ENCODE data around the gene PHF20.
A peak's percentile ranks its signal among the peaks of the same experiment; 100 is the strongest.
"Not testable (repeated sequence)": the region's sequence is repeated elsewhere in the genome, so short reads cannot be mapped to it uniquely, and the experiment has no call there.

PHF20 gene

DNA sequence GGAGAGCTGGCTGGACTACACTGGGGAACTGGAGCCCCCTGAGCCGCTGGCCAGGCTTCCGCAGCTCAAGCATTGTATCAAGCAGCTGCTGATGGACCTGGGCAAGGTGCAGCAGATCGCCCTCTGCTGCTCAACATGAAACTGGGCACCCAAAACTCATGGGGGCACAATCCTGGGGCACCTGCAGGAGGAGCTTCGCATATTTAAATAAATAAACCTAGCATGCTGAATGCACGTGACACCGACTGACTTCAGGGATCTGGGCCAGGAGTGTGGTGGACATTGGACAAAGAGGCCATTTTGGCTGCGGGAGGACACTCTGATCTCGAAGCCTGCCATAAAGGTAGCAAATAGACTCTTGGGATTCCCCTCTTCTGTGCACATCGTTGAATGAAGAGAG, 175.7 kb downstream of the PHF20 start:
- H3K27ac ChIP-seq (ENCODE audit: low read depth in 2 of 2, low read length in 2 of 2): no peak overlapping the region
- H3K36me3 ChIP-seq (ENCODE audit: control insufficient read depth in 2 of 2, insufficient read depth in 2 of 2, low read length in 2 of 2): peaks cover 13 to 22% of the 10 kb centered on the region in 2 donors
- H3K27me3 ChIP-seq (ENCODE audit: control insufficient read depth in 2 of 2, insufficient read depth in 2 of 2, low read length in 2 of 2): no peaks in the 10 kb centered on the region
- peaks cover 4 to 8% of the 10 kb centered on the region in 2 donors for H3K4me1 ChIP-seq (ENCODE audit: control insufficient read depth in 2 of 2, insufficient read depth in 2 of 2, low read length in 2 of 2)
- no peak overlapping the region for H3K9ac ChIP-seq (ENCODE audit: low read depth in 1 of 2, low read length in 2 of 2)
- H3K9me3 ChIP-seq (ENCODE audit: control insufficient read depth in 2 of 2, low read length in 2 of 2): no peaks in the 10 kb centered on the region
- no peak overlapping the region for H3K4me3 ChIP-seq (ENCODE audit: low read length in 2 of 2)

DNA sequence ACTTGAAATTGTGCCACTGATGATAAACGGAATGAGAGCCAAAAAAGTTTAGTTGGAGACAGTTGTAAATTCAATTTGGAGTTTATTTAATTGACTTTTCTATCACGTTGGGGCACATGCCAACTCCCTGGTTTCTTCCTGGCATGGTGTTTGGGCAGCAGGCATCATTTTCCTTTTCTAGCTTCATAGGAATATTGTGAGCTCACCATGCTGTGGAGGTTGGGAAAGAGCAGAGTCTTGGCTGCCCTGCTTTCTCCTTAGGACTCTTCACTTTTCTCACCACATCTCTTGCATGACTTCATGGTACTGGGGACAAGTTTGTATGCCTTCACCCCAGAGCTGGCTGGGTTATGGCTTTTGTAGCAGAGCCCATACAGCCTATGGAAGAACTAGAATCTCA, 176.1 kb downstream of the PHF20 start:
- no peaks in the 10 kb centered on the region for H3K27me3 ChIP-seq (ENCODE audit: control insufficient read depth in 2 of 2, insufficient read depth in 2 of 2, low read length in 2 of 2)
- H3K27ac ChIP-seq (ENCODE audit: low read depth in 2 of 2, low read length in 2 of 2): no peak overlapping the region
- no peak overlapping the region for H3K4me3 ChIP-seq (ENCODE audit: low read length in 2 of 2)
- no peaks in the 10 kb centered on the region for H3K9me3 ChIP-seq (ENCODE audit: control insufficient read depth in 2 of 2, low read length in 2 of 2)
- no peak overlapping the region for H3K9ac ChIP-seq (ENCODE audit: low read depth in 1 of 2, low read length in 2 of 2)
- H3K36me3 ChIP-seq (ENCODE audit: control insufficient read depth in 2 of 2, insufficient read depth in 2 of 2, low read length in 2 of 2): peaks cover 13 to 22% of the 10 kb centered on the region in 2 donors
- H3K4me1 ChIP-seq (ENCODE audit: control insufficient read depth in 2 of 2, insufficient read depth in 2 of 2, low read length in 2 of 2): peaks cover 9 to 13% of the 10 kb centered on the region in 2 donors

DNA sequence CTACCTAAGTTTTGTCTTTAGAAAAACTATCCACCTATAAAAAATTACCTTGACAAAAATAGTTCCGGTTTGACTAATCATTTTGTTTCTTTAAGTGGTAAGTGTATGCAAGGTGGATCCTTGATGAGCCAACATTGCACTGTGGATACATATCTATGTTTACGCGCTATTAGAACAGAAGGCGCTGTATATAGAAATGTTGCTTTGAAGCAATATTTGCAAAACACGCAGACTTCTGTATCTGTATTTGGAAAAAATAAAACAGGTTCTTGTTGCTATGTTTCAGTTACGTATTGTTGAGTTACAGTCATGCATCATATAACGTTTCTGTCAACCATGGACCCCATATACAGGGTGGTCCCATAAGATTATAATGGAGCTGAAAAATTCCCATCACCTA, 178.3 kb downstream of the PHF20 start:
- H3K9ac ChIP-seq (ENCODE audit: low read depth in 1 of 2, low read length in 2 of 2): no peak overlapping the region
- peaks cover 14 to 19% of the 10 kb centered on the region in 2 donors for H3K4me1 ChIP-seq (ENCODE audit: control insufficient read depth in 2 of 2, insufficient read depth in 2 of 2, low read length in 2 of 2)
- no peaks in the 10 kb centered on the region for H3K9me3 ChIP-seq (ENCODE audit: control insufficient read depth in 2 of 2, low read length in 2 of 2)
- H3K27me3 ChIP-seq (ENCODE audit: control insufficient read depth in 2 of 2, insufficient read depth in 2 of 2, low read length in 2 of 2): no peaks in the 10 kb centered on the region
- H3K4me3 ChIP-seq (ENCODE audit: low read length in 2 of 2): no peak overlapping the region
- peaks cover 6 to 12% of the 10 kb centered on the region in 2 donors for H3K36me3 ChIP-seq (ENCODE audit: control insufficient read depth in 2 of 2, insufficient read depth in 2 of 2, low read length in 2 of 2)
- H3K27ac ChIP-seq (ENCODE audit: low read depth in 2 of 2, low read length in 2 of 2): no peak overlapping the region

DNA sequence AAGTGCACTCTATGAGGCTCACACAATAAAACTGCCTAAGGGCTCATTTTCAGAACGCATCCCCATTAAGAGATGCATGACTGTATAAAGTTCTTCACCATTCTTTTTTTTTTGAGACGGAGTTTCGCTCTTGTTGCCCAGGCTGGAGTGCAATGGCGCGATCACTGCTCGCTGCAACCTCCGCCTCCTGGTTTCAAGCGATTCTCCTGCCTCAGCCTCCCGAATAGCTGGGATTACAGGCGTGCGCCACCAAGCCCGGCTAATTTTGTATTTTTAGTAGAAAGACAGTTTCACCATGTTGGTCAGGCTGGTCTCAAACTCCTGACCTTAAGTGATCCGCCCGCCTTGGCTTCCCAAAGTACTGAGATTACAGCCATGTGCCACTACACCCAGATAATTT, 180.3 kb downstream of the PHF20 start:
- H3K9ac ChIP-seq (ENCODE audit: low read depth in 1 of 2, low read length in 2 of 2): not testable (repeated sequence)

DNA sequence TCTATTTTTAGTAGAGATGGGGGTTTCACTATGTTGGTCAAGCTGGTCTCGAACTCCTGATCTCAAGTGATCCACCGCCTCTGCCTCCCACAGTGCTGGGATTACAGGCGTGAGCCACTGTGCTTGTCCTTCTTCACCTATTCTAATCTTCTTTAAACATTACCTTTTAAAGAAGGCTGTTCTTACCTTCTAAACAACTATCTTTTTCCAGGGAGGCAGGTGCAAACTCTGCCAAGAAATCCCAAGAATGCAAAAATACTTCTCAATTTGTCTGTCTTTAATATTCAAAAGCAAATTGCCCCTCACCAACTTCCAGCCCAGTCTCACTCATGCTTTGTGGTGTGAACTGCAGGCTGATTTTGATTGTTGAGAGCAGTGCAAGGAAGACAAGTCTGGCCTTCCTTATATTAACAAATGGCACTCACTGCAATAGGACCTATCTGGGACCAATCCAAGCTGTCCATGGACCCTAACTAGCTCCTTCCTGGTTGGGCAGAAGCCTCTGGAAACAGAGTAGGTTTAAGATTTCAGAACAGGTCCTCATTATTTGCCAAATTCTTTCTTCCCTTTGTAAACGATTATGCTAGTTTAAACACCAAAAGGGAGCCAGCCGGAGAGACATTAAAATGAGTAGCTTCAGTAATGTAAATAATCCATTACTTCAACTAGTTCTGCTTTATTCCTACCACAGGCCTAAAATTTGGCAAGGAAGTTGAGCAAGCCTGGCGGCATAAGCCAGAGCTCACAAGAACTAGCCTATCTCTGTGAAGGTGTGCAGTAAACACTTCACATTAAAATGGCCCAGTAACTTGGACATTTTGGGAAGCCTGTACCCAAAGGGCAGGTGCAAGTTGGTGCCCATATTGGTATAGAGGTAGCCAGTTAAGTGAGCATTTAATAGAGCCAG, 180.9 kb downstream of the PHF20 start:
- Histone ChIP-seq H3K4me1 (ENCODE audit: control insufficient read depth in 2 of 2, insufficient read depth in 2 of 2, low read length in 2 of 2) (peaks cover 19 to 24% of the 10 kb centered on the region in 2 donors), H3K9ac (ENCODE audit: low read depth in 1 of 2, low read length in 2 of 2) (peak overlapping the region; percentile 97 to 100), H3K27ac (ENCODE audit: low read depth in 2 of 2, low read length in 2 of 2) (peak overlapping the region; percentile 99), H3K4me3 (ENCODE audit: low read length in 2 of 2) (peak overlapping the region; percentile 96), H3K36me3 (ENCODE audit: control insufficient read depth in 2 of 2, insufficient read depth in 2 of 2, low read length in 2 of 2) (peaks cover under 1 to 3% of the 10 kb centered on the region in 2 donors), H3K27me3 (ENCODE audit: control insufficient read depth in 2 of 2, insufficient read depth in 2 of 2, low read length in 2 of 2) (no peaks in the 10 kb centered on the region), H3K9me3 (ENCODE audit: control insufficient read depth in 2 of 2, low read length in 2 of 2) (no peaks in the 10 kb centered on the region)

More for the DNA sequence above, 180.3 kb downstream of the PHF20 start:
- H3K27ac ChIP-seq (ENCODE audit: low read depth in 2 of 2, low read length in 2 of 2); H3K27me3 ChIP-seq (ENCODE audit: control insufficient read depth in 2 of 2, insufficient read depth in 2 of 2, low read length in 2 of 2); H3K4me3 ChIP-seq (ENCODE audit: low read length in 2 of 2); H3K36me3 ChIP-seq (ENCODE audit: control insufficient read depth in 2 of 2, insufficient read depth in 2 of 2, low read length in 2 of 2); H3K9me3 ChIP-seq (ENCODE audit: control insufficient read depth in 2 of 2, low read length in 2 of 2): not testable (repeated sequence)
- H3K4me1 ChIP-seq (ENCODE audit: control insufficient read depth in 2 of 2, insufficient read depth in 2 of 2, low read length in 2 of 2): peaks cover 19 to 24% of the 10 kb centered on the region in 2 donors

DNA sequence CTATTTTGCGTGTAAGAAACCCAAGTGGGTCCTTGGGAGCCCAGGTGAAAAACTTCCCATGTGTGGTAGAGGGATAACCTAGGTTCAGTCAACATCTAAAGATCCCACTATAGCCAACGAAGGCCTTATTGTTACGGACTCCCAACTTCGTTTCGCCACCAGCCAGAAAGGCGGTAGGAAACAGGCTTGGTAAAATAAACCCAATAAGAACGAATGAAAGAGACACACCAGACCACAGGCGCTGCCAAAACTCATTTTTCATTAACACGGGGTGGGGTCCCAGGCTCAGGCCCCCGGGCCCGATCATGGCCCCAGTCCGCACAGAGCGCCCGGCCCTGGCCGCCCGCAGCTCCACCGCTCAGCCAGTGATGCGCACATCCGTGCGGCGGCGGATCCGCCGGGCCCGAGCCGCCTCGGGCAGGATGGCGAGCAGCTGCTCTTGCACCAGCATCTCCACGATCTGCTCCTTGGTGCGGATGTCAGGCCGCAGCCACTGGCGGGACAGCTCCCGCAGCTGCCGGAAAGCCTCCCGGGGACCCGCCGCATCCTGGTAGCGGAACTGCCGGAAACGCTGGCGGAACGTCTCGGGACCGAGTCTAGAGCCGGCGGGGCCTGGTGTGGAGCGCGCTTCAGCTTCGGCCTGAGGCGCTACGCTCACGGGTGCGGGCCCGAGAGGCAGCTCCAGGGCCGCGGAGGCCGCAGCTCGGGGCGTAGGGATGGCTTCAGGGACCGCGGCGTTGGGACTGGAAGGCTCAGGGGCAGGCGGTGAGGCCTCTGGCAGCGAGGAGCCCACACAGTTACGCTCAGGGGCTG, 181.8 kb downstream of the PHF20 start:
- no peaks in the 10 kb centered on the region for H3K9me3 ChIP-seq (ENCODE audit: control insufficient read depth in 2 of 2, low read length in 2 of 2)
- H3K27ac ChIP-seq (ENCODE audit: low read depth in 2 of 2, low read length in 2 of 2): peak overlapping the region; percentile 99
- H3K4me3 ChIP-seq (ENCODE audit: low read length in 2 of 2): peak overlapping the region; percentile 96
- H3K4me1 ChIP-seq (ENCODE audit: control insufficient read depth in 2 of 2, insufficient read depth in 2 of 2, low read length in 2 of 2): peaks cover 19 to 24% of the 10 kb centered on the region in 2 donors
- H3K9ac ChIP-seq (ENCODE audit: low read depth in 1 of 2, low read length in 2 of 2): peak overlapping the region; percentile 97 to 100
- H3K27me3 ChIP-seq (ENCODE audit: control insufficient read depth in 2 of 2, insufficient read depth in 2 of 2, low read length in 2 of 2): no peaks in the 10 kb centered on the region
- H3K36me3 ChIP-seq (ENCODE audit: control insufficient read depth in 2 of 2, insufficient read depth in 2 of 2, low read length in 2 of 2): no peaks in the 10 kb centered on the region

DNA sequence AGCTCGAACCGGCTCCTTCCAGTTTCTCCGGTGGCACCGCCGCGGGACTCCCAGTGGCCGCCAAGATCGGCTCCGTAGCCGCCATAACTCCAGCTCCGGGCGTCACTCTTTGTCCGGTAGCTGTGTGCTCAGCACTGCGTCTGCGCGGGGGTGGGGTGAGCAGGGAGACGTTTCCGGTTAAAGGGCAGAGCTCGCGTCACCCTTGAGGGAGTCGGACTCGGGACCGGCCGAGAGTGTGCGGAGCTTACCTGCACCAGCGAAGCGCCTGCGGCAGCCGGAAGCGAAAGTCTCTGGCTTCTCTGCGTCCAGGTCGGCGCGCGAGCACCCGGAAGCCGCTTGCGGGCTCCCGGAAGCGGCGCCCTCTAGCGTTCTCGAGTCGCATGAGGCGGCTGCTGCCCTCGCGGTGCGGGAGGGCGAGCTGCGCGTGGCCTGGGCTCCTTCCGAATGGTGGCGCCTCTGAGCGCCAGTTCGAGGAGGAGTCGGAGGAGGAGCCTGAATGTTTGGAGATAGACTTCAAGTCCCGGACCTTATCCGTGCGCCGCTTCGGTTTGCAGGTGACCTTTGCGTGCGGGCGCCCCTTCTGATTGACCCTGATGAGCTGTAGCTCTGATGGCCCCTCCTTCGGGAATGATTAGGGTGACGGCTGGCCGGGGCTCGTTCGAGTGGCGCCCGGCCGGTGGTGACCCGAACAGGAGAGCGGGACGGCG, 182.5 kb downstream of the PHF20 start, which contains the start of gene SCAND1:
SCAND1 (minus strand) TSS at position 303 of the 707 bp plus-strand sequence; CDS start at position 85, 218 bp downstream.
- Histone ChIP-seq H3K9me3 (ENCODE audit: control insufficient read depth in 2 of 2, low read length in 2 of 2) (no peaks in the 10 kb centered on the region), H3K4me3 (ENCODE audit: low read length in 2 of 2) (peak within 1 kb of the TSS; percentile 96), H3K27ac (ENCODE audit: low read depth in 2 of 2, low read length in 2 of 2) (peak within 1 kb of the TSS; percentile 99), H3K27me3 (ENCODE audit: control insufficient read depth in 2 of 2, insufficient read depth in 2 of 2, low read length in 2 of 2) (no peaks in the 10 kb centered on the region), H3K4me1 (ENCODE audit: control insufficient read depth in 2 of 2, insufficient read depth in 2 of 2, low read length in 2 of 2) (peaks cover 19 to 21% of the 10 kb centered on the region in 2 donors), H3K9ac (ENCODE audit: low read depth in 1 of 2, low read length in 2 of 2) (peak within 1 kb of the TSS; percentile 97 to 100), H3K36me3 (ENCODE audit: control insufficient read depth in 2 of 2, insufficient read depth in 2 of 2, low read length in 2 of 2) (no peaks in the 10 kb centered on the region)

DNA sequence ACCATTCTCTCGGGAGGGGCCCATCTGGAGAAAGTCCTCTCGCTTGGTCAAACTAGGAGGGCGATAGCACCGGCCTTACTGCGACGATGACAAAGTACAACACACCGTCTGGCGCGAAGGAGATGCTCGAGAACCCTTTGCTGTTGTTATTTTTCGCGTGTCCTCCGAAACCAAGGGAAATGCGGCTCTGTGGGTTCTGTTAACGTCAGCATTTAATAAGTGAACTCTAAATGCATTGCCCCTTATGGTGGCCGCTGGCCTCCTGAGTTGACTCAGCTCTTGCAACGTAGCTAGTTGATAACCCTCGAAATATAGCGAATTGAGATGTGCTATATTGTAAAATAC, 183.1 kb downstream of the PHF20 start:
- no peaks in the 10 kb centered on the region for H3K36me3 ChIP-seq (ENCODE audit: control insufficient read depth in 2 of 2, insufficient read depth in 2 of 2, low read length in 2 of 2)
- peaks cover 19 to 21% of the 10 kb centered on the region in 2 donors for H3K4me1 ChIP-seq (ENCODE audit: control insufficient read depth in 2 of 2, insufficient read depth in 2 of 2, low read length in 2 of 2)
- H3K9me3 ChIP-seq (ENCODE audit: control insufficient read depth in 2 of 2, low read length in 2 of 2): no peaks in the 10 kb centered on the region
- H3K27me3 ChIP-seq (ENCODE audit: control insufficient read depth in 2 of 2, insufficient read depth in 2 of 2, low read length in 2 of 2): no peaks in the 10 kb centered on the region
- H3K4me3 ChIP-seq (ENCODE audit: low read length in 2 of 2): peak overlapping the region; percentile 96
- peak overlapping the region; percentile 99 for H3K27ac ChIP-seq (ENCODE audit: low read depth in 2 of 2, low read length in 2 of 2)
- peak overlapping the region; percentile 94 to 100 for H3K9ac ChIP-seq (ENCODE audit: low read depth in 1 of 2, low read length in 2 of 2)

DNA sequence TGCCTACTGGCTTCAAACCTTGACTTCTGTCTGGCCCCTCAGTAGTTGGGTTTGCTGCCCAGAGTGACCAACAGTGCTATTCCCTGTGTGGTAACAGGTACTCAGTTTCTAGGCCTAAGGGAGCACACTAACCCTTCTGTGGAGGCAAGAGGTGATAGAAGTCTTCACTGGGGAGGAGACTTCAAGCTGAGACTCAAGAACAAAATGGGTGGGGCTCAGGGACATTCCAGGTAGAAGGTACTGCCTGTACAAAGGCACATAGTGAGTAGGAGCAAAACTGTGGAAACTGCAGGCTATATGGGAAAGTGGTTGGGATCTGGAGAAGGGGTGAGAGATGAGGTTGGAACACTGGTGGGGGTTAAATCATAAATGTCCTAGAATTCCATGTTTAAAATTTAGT, 184.8 kb downstream of the PHF20 start:
- Histone ChIP-seq H3K36me3 (ENCODE audit: control insufficient read depth in 2 of 2, insufficient read depth in 2 of 2, low read length in 2 of 2) (no peaks in the 10 kb centered on the region), H3K27ac (ENCODE audit: low read depth in 2 of 2, low read length in 2 of 2) (no peak overlapping the region), H3K4me1 (ENCODE audit: control insufficient read depth in 2 of 2, insufficient read depth in 2 of 2, low read length in 2 of 2) (peaks cover 19 to 21% of the 10 kb centered on the region in 2 donors), H3K4me3 (ENCODE audit: low read length in 2 of 2) (no peak overlapping the region), H3K9me3 (ENCODE audit: control insufficient read depth in 2 of 2, low read length in 2 of 2) (no peaks in the 10 kb centered on the region), H3K27me3 (ENCODE audit: control insufficient read depth in 2 of 2, insufficient read depth in 2 of 2, low read length in 2 of 2) (no peaks in the 10 kb centered on the region), H3K9ac (ENCODE audit: low read depth in 1 of 2, low read length in 2 of 2) (no peak overlapping the region)
